Measurements from ENCODE around the gene SERPIND1.
"Not testable (repeated sequence)": the region's sequence is repeated elsewhere in the genome, so short reads cannot be mapped to it uniquely, and the experiment has no call there.

Gene SERPIND1, protein sequence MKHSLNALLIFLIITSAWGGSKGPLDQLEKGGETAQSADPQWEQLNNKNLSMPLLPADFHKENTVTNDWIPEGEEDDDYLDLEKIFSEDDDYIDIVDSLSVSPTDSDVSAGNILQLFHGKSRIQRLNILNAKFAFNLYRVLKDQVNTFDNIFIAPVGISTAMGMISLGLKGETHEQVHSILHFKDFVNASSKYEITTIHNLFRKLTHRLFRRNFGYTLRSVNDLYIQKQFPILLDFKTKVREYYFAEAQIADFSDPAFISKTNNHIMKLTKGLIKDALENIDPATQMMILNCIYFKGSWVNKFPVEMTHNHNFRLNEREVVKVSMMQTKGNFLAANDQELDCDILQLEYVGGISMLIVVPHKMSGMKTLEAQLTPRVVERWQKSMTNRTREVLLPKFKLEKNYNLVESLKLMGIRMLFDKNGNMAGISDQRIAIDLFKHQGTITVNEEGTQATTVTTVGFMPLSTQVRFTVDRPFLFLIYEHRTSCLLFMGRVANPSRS

DNA sequence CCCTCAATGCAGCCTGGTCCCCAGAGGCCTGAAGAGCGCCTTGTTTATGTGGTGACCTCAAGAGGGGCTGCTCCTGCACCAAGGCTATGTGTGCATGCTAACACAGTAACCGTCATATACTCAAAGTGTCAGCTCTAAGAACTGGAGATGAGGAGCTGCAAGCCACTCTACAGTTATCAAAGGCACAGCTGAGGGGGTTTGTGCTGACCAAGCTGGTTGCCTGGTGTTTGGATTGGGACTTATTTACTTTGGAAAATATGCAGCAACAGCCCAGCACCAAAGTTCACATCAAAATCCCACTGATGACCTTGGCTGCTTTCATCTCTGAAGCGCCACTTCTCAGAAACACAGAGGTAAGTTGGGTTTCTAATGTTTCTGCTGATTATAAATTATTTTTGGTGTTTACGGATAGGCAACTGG, at the start of gene SERPIND1:
Gene SERPIND1 (plus strand): TSS at position 321 of the 420 bp plus-strand sequence. CDS start 5,200 bp downstream, outside the sequence.
- DNase-seq, result no peak

DNA sequence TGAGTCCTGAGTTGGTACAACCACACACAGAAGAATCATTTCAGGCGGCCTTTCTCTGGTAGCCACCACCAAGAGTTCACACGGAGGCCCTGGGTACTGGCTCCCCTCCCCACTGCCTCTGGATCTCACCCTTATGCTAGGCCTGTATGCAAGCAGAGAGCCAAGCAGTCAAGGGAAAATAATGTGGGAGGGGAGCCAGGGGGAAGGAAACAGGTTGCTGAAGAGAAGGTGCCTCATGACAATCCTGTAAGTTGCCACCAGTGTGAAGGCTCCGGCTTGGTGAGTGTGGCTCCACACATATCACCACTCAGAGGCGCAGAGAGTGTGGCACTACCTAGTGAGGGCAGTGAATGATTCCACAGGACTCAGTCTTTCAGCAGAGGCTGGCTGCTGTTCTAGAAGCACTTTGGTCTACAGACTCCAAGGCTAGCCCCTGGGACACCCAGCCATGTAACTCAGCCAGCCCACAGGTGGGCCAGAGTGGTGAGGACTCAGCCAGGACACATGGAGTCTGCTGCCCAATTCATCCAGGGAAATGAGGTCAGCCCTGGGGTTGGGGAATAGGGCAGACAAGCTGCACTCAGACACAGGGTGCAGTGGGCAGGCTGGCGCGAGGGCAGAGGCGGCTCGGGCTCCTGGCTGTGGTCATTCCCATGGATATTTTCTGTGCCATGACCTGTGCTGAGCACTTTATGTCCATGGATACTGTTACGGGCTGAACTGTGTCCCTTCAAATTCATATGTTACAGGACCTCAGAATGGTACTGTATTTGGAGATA, 49.0 kb upstream of the SERPIND1 start:
- DNase-seq, result no peak

DNA sequence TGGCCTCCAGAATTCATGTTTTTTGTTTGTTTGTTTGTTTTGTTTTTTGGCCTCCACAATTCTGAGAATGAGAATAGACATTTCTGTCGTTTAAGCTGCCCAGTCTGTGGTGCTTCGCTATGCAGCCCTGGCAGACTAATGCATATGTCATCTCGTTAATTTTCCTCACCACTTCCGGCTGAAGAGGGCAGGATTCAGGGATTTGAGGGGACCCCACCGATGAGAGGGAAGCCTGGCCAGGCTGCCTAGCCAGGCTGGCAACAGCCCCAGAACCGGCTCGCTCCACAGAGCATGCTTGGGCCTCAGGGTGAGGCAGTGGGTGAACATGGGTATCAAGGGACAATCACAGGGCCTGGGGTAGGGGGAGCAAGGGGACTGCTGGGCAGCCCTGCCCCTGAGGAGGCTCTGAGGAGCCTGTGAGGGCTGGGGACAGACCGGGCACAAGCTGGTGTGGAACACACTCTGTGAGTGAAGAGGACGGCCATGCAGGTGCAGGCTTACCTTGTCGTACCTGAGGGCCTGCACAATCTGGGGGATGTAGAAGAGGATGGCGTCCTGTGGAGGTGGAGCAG, 47.8 kb upstream of the SERPIND1 start:
- DNase-seq, result no peak

GRCh38 chr22:20727118-20728015, 46.5 kb upstream of the SERPIND1 start:
- no peak for DNase-seq

DNA sequence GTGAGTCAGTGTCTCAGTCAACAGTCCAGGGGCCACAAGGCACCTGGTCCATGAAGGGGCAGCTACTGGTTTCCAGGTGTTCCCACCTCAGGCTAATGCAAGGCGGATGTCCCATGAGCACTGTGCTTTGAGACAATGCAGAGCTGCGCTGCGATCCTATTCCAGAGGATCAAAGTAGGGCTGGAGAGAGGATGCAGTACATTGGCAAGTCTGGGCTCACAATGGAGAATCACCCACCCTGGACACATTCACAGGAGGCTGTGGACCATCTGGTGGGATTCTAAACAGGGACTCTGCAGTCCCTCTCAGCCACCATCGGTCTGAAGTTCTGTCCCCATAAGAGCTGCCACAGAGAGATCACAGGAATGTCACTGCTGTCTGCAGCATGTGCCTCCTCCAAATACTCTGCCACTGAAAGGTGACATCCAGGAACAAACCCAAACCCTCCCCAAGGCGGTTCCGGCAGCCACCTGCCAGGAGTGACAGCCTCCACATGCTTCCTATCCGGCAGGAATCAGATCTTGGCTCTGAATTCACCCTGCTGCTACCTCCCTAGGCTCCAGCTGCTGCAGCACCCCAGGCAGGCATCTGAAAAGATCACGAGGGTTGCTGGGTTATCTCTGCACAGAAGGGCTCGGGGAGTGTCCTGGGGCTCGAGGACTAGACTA, 45.3 kb upstream of the SERPIND1 start:
- no peak for DNase-seq

DNA sequence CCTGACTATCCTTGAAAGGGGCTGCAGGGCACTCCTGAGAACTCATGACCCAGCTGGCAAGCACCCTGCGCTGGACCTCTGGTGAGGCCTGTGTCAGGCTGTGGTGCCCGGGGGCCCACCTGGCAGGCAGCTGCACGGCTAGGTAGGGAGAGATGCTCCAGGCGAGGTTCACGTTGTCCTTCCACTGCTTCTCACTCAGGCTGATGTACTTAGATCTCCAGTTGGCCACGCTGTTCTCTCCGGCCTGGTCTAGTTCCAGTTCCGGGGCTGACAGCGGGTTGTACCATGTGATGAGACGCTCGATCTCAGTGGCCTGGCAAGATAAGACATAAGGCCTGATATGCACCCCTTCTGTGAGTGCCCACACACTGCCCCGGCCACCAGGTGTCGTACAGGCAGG, 44.7 kb upstream of the SERPIND1 start:
- no peak for DNase-seq

DNA sequence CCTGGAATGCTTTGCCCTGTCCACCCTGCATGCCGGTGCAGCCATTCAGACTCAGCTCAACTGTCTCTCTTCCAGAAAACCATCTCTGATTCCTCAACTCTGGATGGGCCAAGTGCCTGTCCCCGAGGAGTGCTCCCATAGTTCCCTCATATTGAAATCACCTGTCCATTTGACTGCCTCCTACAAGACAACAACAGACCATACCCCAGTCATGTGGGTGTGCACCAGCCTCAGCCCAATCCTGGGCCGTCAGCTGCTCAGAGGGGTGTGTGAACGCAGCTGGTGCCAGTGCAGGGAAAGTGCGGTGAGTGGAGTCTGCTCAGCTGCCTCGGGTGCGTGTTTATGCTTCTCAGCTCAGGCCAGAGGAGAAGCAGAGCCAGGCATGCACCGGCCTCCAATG, 41.5 kb upstream of the SERPIND1 start:
- DNase-seq, result not testable (repeated sequence)

DNA sequence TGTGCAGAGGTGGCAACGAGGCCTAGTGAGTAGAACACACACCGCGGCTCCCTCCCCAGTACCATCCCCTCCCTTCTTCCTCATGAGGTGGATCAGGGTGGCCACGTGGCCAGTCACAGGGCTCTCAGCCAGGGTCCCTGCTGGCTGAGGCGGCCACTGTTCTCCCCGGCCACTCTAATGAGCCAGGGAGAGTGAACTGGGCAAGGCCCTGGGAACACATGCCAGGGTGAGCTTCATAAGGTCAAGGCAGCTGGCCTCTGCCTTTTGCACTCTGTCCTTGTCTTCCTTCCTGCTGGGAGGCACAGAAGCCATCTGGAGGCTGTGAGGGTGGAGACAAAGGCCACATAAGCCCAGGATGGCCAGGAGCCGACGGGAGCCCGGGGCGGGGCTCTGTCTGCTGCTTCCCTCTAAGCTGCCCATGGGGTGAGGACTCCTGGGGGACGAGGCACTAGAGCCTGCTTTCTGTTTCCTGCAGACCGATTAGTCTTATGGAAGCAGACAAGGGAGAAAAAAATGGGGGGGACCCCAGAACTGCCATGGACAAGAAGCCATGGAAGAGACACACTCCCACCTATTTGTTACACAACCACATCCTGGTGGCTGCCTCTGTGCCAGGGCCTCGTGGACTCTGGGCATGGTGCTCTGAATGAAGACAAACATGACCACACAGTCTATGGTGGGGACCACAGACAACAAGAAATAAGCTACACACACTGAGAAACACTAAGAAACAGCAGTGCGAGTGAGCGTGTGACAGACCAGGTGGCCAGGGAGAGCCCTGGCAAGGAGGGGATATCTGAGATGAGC, 38.4 kb upstream of the SERPIND1 start:
- not testable (repeated sequence) for DNase-seq

- not testable (repeated sequence) for DNase-seq
Measured at GRCh38 chr22:20736891-20737290, 37.0 kb upstream of the SERPIND1 start.

- DNase-seq, result peak; percentile 50
Measured at GRCh38 chr22:20738394-20739089, 35.4 kb upstream of the SERPIND1 start.

DNA sequence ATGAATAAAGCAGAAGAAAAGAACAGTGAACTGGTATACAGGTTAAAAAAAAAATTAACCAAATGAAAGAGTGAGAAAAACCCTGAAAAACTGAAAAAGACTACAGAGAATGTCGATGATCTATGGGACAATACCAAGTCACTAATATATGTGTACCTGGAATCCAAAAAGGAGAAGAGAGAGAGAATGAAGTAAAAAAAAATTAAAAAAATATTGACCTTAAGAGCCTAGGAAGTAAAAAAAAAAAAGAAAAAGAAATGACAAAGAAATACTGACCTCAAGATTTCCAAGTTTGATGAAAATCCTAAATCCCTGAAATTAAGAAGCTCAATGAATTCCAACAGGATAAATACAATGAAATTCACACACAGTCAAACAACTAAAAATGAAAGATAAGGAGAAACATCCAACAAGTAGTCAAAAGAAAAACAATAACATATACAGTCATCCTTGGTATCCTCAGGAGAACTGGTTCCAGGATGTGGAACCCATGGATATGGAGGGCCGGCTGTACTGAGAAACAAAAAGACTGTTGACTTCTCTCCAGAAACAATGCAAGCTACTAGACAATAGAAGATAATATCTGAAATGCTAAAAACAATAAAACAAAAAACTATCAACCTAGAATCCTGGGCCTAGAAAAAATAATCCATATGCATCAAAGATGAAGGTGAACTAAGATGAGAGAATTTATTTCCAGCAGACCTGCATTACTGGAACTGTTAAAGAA, 33.5 kb upstream of the SERPIND1 start:
- no peak for DNase-seq

GRCh38 chr22:20741008-20741633, 32.8 kb upstream of the SERPIND1 start:
- no peak for DNase-seq

- DNase-seq, result peak; percentile 45
Measured at GRCh38 chr22:20741634-20742581, 32.0 kb upstream of the SERPIND1 start.

DNA sequence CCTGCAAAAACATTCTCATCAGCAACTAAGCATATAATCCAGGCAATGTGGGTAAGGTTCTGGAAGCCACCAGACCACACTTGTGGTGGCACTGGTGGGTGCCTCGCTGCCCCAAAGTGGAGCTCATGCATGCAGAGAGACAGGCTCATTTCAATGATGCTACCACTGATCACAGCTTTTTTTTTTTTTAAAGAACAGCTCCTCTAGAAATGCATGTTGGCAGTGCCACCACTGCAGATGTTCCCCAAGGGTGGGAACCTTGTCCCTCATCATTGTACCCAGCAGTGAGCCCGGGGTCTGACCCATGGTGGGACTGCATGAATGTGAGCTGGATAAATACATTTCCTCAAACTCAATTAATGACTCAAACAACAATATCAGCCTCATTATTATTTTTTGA, 31.1 kb upstream of the SERPIND1 start:
- DNase-seq, result no peak

- no peak for DNase-seq
Measured at GRCh38 chr22:20744456-20744855, 29.5 kb upstream of the SERPIND1 start.

GRCh38 chr22:20745119-20745518, 28.8 kb upstream of the SERPIND1 start:
- DNase-seq, result no peak

- no peak for DNase-seq
Measured at GRCh38 chr22:20746431-20747189, 27.3 kb upstream of the SERPIND1 start.
